ENCODE results near the gene AP1S2. TPM values are rescaled to one million over a fixed set of nuclear protein-coding genes. Genes with fewer than 3 reads are reported as not detected.

AP1S2 gene
- total RNA-seq, 1 experiment from 2014 or later = 28.2 TPM

DNA sequence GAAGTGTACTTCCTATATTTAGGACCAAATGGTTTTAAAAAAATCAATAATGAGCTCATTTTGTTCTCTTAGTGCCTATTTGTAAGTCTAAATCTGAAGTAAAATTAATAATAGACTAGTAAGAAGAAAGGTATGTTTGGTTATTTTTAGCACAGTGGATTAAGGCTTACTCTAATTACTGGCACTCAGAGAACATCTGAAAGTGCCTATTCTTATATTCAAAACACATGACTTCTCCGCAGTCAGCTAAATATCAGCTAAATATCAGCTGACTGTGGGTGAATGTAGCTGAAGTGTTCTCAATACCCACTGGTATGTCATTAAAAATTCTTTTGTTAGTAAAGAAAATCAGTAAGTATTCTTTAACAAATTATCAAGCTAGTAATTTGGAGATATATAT, 6.0 kb downstream of the AP1S2 start:
- Histone ChIP-seq H3K79me2 (ENCODE audit: low read length) (peaks cover 12% of the 10 kb centered on the region; the same call in 1 of the 2 replicates), H3K4me2 (ENCODE audit: low read length) (no peak overlapping the region), H3K27me3 (ENCODE audit: low read length) (no peaks in the 10 kb centered on the region), H3K27ac (ENCODE audit: low read length) (no peak overlapping the region), H3K9me2 (replicated peaks; ENCODE audit: low read length) (no peaks in the 10 kb centered on the region), H3K9ac (ENCODE audit: low read length) (no peak overlapping the region), H3K36me3 (ENCODE audit: low read depth, low read length) (no peaks in the 10 kb centered on the region), H2AFZ (ENCODE audit: low read length) (no peak overlapping the region), H3K4me3 (ENCODE audit: low read length) (no peak overlapping the region), H3K9me3 (ENCODE audit: low read length) (no peaks in the 10 kb centered on the region), H3F3A (ENCODE audit: low read length, unreplicated experiment) (no peaks in the 10 kb centered on the region), H4K20me1 (ENCODE audit: low read length) (no peaks in the 10 kb centered on the region), H3K4me1 (ENCODE audit: insufficient read depth, low read length) (peaks cover 25% of the 10 kb centered on the region)
- DNase-seq = no peak
- ChIA-PET CTCF (no interaction called here), POLR2A (ENCODE audit: unreplicated experiment) (no interaction called here)
- ATAC-seq = no peak
- intact Hi-C loops (cut with micrococcal nuclease) = no loop called here
- no TSS peak for BruUV-seq (replicated peaks)
- TF ChIP-seq, protein P1, sequence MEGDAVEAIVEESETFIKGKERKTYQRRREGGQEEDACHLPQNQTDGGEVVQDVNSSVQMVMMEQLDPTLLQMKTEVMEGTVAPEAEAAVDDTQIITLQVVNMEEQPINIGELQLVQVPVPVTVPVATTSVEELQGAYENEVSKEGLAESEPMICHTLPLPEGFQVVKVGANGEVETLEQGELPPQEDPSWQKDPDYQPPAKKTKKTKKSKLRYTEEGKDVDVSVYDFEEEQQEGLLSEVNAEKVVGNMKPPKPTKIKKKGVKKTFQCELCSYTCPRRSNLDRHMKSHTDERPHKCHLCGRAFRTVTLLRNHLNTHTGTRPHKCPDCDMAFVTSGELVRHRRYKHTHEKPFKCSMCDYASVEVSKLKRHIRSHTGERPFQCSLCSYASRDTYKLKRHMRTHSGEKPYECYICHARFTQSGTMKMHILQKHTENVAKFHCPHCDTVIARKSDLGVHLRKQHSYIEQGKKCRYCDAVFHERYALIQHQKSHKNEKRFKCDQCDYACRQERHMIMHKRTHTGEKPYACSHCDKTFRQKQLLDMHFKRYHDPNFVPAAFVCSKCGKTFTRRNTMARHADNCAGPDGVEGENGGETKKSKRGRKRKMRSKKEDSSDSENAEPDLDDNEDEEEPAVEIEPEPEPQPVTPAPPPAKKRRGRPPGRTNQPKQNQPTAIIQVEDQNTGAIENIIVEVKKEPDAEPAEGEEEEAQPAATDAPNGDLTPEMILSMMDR (conservative IDR thresholded peaks at IDR 0.05; ENCODE audit: low read depth, low read length) = no peak
- TF ChIP-seq EZH2phosphoT487 (IDR thresholded peaks at IDR 0.05; ENCODE audit: borderline replicate concordance, low read length) = no peak
- TF ChIP-seq EZH2 (IDR thresholded peaks at IDR 0.05; ENCODE audit: low read length, unreplicated experiment) = no peak

DNA sequence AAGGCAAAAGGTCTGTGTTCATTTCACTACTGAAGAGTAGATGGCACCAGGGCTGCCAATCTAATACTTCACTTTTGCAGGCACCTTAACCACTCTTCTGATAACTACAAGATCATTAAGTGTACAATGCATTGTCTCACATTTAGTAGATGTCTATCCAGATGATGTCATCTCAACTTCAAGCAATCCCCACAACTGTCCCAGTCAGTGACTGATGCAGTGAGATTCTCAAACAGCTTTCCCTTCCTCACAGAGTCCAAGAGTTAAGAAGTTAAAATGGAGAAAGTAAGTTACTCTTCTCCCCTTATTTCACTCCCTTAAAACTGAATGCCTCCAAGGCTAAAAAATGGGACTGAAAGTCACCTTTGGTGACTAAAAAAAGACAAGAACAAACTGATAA, 10.7 kb downstream of the AP1S2 start:
- H3K4me1 ChIP-seq (ENCODE audit: insufficient read depth, low read length) = no peaks in the 10 kb centered on the region
- no peak overlapping the region for H3K4me3 ChIP-seq (ENCODE audit: low read length)
- ChIA-PET CTCF (interaction anchor here (0.5 kb wide), 1 partner anchor 427 kb away, joined by 4 read pairs; no protein-coding TSS in a partner anchor), POLR2A (ENCODE audit: unreplicated experiment) (no interaction called here)
- no TSS peak for BruUV-seq (replicated peaks)
- no peaks in the 10 kb centered on the region for H3K9me2 ChIP-seq (replicated peaks; ENCODE audit: low read length)
- no peak overlapping the region for H2AFZ ChIP-seq (ENCODE audit: low read length)
- no peaks in the 10 kb centered on the region for H3F3A ChIP-seq (ENCODE audit: low read length, unreplicated experiment)
- TF ChIP-seq EZH2phosphoT487 (IDR thresholded peaks at IDR 0.05; ENCODE audit: borderline replicate concordance, low read length) (no peak), EZH2 (IDR thresholded peaks at IDR 0.05; ENCODE audit: low read length, unreplicated experiment) (no peak)
- TF ChIP-seq, protein P1 (conservative IDR thresholded peaks at IDR 0.05; ENCODE audit: low read depth, low read length) = no peak
- no peaks in the 10 kb centered on the region for H3K27me3 ChIP-seq (ENCODE audit: low read length)
- H3K79me2 ChIP-seq (ENCODE audit: low read length) = no peaks in the 10 kb centered on the region
- H3K27ac ChIP-seq (ENCODE audit: low read length) = no peak overlapping the region
- H3K4me2 ChIP-seq (ENCODE audit: low read length) = no peak overlapping the region
- H4K20me1 ChIP-seq (ENCODE audit: low read length) = no peaks in the 10 kb centered on the region
- DNase-seq (no peak), ATAC-seq (no peak)
- intact Hi-C loops (cut with micrococcal nuclease) = no loop called here
- no peaks in the 10 kb centered on the region for H3K36me3 ChIP-seq (ENCODE audit: low read depth, low read length)
- no peaks in the 10 kb centered on the region for H3K9me3 ChIP-seq (ENCODE audit: low read length)
- no peak overlapping the region for H3K9ac ChIP-seq (ENCODE audit: low read length)

DNA sequence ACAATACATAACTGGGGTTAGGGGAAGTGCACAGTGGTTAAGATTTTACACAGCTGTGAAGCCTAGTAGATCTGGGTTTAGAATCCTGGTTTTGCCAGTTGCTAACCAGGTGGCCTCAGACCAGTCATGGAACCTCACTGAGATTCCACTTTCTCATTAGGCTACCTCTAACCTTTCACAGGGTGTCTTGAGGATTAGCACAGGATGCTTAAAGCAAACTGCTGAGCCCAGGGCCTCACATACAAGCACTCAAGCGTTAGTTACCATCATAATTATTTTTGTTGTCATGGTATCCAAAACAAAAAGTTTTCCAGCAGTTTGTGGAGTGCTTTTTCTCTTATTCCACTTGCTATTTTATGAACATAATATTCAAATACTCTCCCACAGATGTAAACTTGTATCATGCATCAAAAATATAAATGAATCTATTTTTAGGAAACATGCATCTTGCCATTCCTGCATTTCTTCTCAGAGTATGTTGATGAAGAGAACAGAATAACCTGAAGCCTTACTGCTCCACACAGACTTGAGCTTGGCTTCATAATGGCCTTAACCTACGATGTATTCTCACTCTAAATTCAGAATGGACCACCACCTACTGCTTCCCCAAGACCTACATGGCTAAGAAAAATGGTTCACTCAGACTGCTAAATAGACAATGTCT, 12.6 kb downstream of the AP1S2 start:
- no peaks in the 10 kb centered on the region for H4K20me1 ChIP-seq (ENCODE audit: low read length)
- POLR2A ChIA-PET (ENCODE audit: unreplicated experiment) = no interaction called here
- H3K4me1 ChIP-seq (ENCODE audit: insufficient read depth, low read length) = no peaks in the 10 kb centered on the region
- BruUV-seq (replicated peaks) = no TSS peak
- no peak overlapping the region for H3K4me2 ChIP-seq (ENCODE audit: low read length)
- no peak overlapping the region for H3K27ac ChIP-seq (ENCODE audit: low read length)
- no peak overlapping the region for H2AFZ ChIP-seq (ENCODE audit: low read length)
- H3K9me3 ChIP-seq (ENCODE audit: low read length) = no peaks in the 10 kb centered on the region
- intact Hi-C loops (cut with micrococcal nuclease) = no loop called here
- ATAC-seq = no peak
- no peaks in the 10 kb centered on the region for H3F3A ChIP-seq (ENCODE audit: low read length, unreplicated experiment)
- no peak for DNase-seq
- no peak overlapping the region for H3K9ac ChIP-seq (ENCODE audit: low read length)
- no peaks in the 10 kb centered on the region for H3K27me3 ChIP-seq (ENCODE audit: low read length)
- no peaks in the 10 kb centered on the region for H3K79me2 ChIP-seq (ENCODE audit: low read length)
- no peaks in the 10 kb centered on the region for H3K9me2 ChIP-seq (replicated peaks; ENCODE audit: low read length)
- H3K4me3 ChIP-seq (ENCODE audit: low read length) = no peak overlapping the region
- TF ChIP-seq EZH2 (IDR thresholded peaks at IDR 0.05; ENCODE audit: low read length, unreplicated experiment) (no peak), EZH2phosphoT487 (IDR thresholded peaks at IDR 0.05; ENCODE audit: borderline replicate concordance, low read length) (no peak)
- TF ChIP-seq, protein P1 (conservative IDR thresholded peaks at IDR 0.05; ENCODE audit: low read depth, low read length) = no peak
- CTCF ChIA-PET = no interaction called here
- H3K36me3 ChIP-seq (ENCODE audit: low read depth, low read length) = no peaks in the 10 kb centered on the region

Data from PC-3 (cell line).